Hepatocyte (in vitro differentiated cells): ENCODE data around the gene SMOC1. TPM values are rescaled to one million over a fixed set of nuclear protein-coding genes. Genes with fewer than 3 reads are reported as not detected.

Experiments
- DNase-seq: peaks from one replicate; pipeline ENCODE4 v3.0.0-alpha.2; 2016; ENCODE audit warnings: low spot score
- H2AFZ ChIP-seq: fragments of 200-600 bp; sonication (generic); 2 replicates; pipeline ENCODE4 v1.6.0; 2016; ENCODE audit warnings: antibody characterized with exemption, mild to moderate bottlenecking
- H3K27ac ChIP-seq: fragments of 200-600 bp; sonication (generic); 2 replicates; pipeline ENCODE4 v1.5.1; 2016; ENCODE audit warnings: mild to moderate bottlenecking
- H3K27me3 ChIP-seq: fragments of 200-600 bp; sonication (generic); 2 replicates; pipeline ENCODE4 v1.6.1; 2016
- H3K36me3 ChIP-seq: fragments of 200-600 bp; sonication (generic); replicated peaks from 2 replicates; pipeline ENCODE4 v1.5.1; 2016; ENCODE audit warnings: low read depth; ENCODE audit not compliant: insufficient read depth
- H3K4me1 ChIP-seq: fragments of 200-600 bp; sonication (generic); 2 replicates; pipeline ENCODE4 v1.5.1; 2016; ENCODE audit warnings: mild to moderate bottlenecking, moderate library complexity; ENCODE audit not compliant: insufficient read depth
- H3K4me2 ChIP-seq: fragments of 200-600 bp; sonication (generic); 2 replicates; pipeline ENCODE4 v1.6.0; 2016
- H3K4me3 ChIP-seq: fragments of 200-600 bp; sonication (generic); 2 replicates; pipeline ENCODE4 v1.5.1; 2016; ENCODE audit warnings: mild to moderate bottlenecking
- H3K79me2 ChIP-seq: fragments of 200-600 bp; sonication (generic); 2 replicates; pipeline ENCODE4 v1.6.0; 2017; ENCODE audit warnings: mild to moderate bottlenecking
- H3K9me2 ChIP-seq: fragments of 200-600 bp; sonication (generic); replicated peaks from 2 replicates; pipeline ENCODE4 v1.6.0; 2017; ENCODE audit warnings: mild to moderate bottlenecking; ENCODE audit not compliant: insufficient read depth
- H3K9me3 ChIP-seq: fragments of 200-600 bp; sonication (generic); 2 replicates; pipeline ENCODE4 v1.5.1; 2016; ENCODE audit warnings: low read depth, mild to moderate bottlenecking
- H4K20me1 ChIP-seq: fragments of 200-600 bp; sonication (generic); 2 replicates; pipeline ENCODE4 v1.6.0; 2016; ENCODE audit warnings: mild to moderate bottlenecking; ENCODE audit not compliant: insufficient read depth, poor library complexity, severe bottlenecking
- CTCF ChIP-seq: fragments of 200-600 bp; sonication (generic); IDR thresholded peaks from 2 replicates; pipeline ENCODE4 v1.5.1; 2016; ENCODE audit warnings: antibody characterized with exemption, mild to moderate bottlenecking; ENCODE audit not compliant: poor library complexity
- EZH2 ChIP-seq: fragments of 200-600 bp; sonication (generic); IDR thresholded peaks from 2 replicates; pipeline ENCODE4 v1.6.1; 2016; ENCODE audit warnings: antibody characterized with exemption, mild to moderate bottlenecking, borderline replicate concordance
- EZH2phosphoT487 ChIP-seq: fragments of 200-600 bp; sonication (generic); IDR thresholded peaks from one replicate; pipeline ENCODE4 v1.6.1; 2018; ENCODE audit warnings: antibody characterized with exemption, mild to moderate bottlenecking, low read depth, moderate library complexity; ENCODE audit not compliant: unreplicated experiment, severe bottlenecking
- WGBS: methylation state at CpG from one replicate; pipeline ENCODE4 v1.1.6; 2016; ENCODE audit warnings: low lambda C conversion rate; ENCODE audit errors: missing lambda C conversion rate; 5-methylcytosine and 5-hydroxymethylcytosine counted together
- polyA plus RNA-seq: library from polyadenylated mRNA; unstranded; fragments of >200 nt; fragmentation: Nextera tagmentation; extraction: Ambion mirVana; gene quantifications from 2 replicates; pipeline ENCODE4 v1.2.1, GENCODE V29; 2016
- total RNA-seq: library from RNA; depleted of rRNA; stranded (reverse); fragments of >200 nt; gene quantifications from 2 replicates; pipeline ENCODE4 v1.2.3, GENCODE V29; 2014

SMOC1 gene
- total and polyA plus RNA-seq, 2 experiments from 2014 or later = 2.1 to 6.2 TPM

GRCh38 chr14:69852531-69853321 is 26.5 kb upstream of the SMOC1 start:
- H3K9me2 ChIP-seq = no peaks in the 10 kb centered on the region
- TF ChIP-seq EZH2 (no peak), CTCF (no peak), EZH2phosphoT487 (no peak)
- H3K4me1 ChIP-seq = no peaks in the 10 kb centered on the region
- no peak overlapping the region for H3K4me3 ChIP-seq
- H2AFZ ChIP-seq = no peak overlapping the region
- DNase-seq = no peak
- H4K20me1 ChIP-seq = no peaks in the 10 kb centered on the region
- no peaks in the 10 kb centered on the region for H3K9me3 ChIP-seq
- no peaks in the 10 kb centered on the region for H3K36me3 ChIP-seq
- H3K4me2 ChIP-seq = no peak overlapping the region
- no peaks in the 10 kb centered on the region for H3K27me3 ChIP-seq
- no peaks in the 10 kb centered on the region for H3K79me2 ChIP-seq
- 60% methylated on average over 7 of the region's 7 CpGs for WGBS
- no peak overlapping the region for H3K27ac ChIP-seq

- H3K79me2 ChIP-seq = no peaks in the 10 kb centered on the region
- H3K27me3 ChIP-seq = no peaks in the 10 kb centered on the region
- no peak for DNase-seq
- no peaks in the 10 kb centered on the region for H3K9me3 ChIP-seq
- H3K4me1 ChIP-seq = no peaks in the 10 kb centered on the region
- 92% methylated on average over 7 of the region's 7 CpGs for WGBS
- no peaks in the 10 kb centered on the region for H3K36me3 ChIP-seq
- H3K27ac ChIP-seq = no peak overlapping the region
- no peak overlapping the region for H3K4me2 ChIP-seq
- H2AFZ ChIP-seq = no peak overlapping the region
- no peaks in the 10 kb centered on the region for H4K20me1 ChIP-seq
- no peaks in the 10 kb centered on the region for H3K9me2 ChIP-seq
- no peak for TF ChIP-seq EZH2phosphoT487
- TF ChIP-seq EZH2 = no peak
- TF ChIP-seq CTCF = no peak
- no peak overlapping the region for H3K4me3 ChIP-seq
Measured at GRCh38 chr14:69853774-69854173, 25.4 kb upstream of the SMOC1 start.

- no peaks in the 10 kb centered on the region for H3K27me3 ChIP-seq
- DNase-seq = no peak
- H3K9me2 ChIP-seq = no peaks in the 10 kb centered on the region
- TF ChIP-seq EZH2 (no peak), CTCF (no peak), EZH2phosphoT487 (no peak)
- no peak overlapping the region for H3K4me2 ChIP-seq
- H3K9me3 ChIP-seq = no peaks in the 10 kb centered on the region
- H2AFZ ChIP-seq = no peak overlapping the region
- H4K20me1 ChIP-seq = no peaks in the 10 kb centered on the region
- H3K4me1 ChIP-seq = no peaks in the 10 kb centered on the region
- 56% methylated on average over 2 of the region's 2 CpGs for WGBS
- no peak overlapping the region for H3K27ac ChIP-seq
- H3K4me3 ChIP-seq = no peak overlapping the region
- H3K79me2 ChIP-seq = no peaks in the 10 kb centered on the region
- H3K36me3 ChIP-seq = no peaks in the 10 kb centered on the region
Measured at GRCh38 chr14:69854598-69854997, 24.6 kb upstream of the SMOC1 start.
